ENCODE measurements around the gene GAPDHS. TPM values are rescaled to one million over a fixed set of nuclear protein-coding genes. Genes with fewer than 3 reads are reported as not detected.

GAPDHS gene
- total and polyA plus RNA-seq, 3 donors from 2014 or later = 123 to 363 (median 338) TPM

GRCh38 chr19:35585848-35586247 lies 52.6 kb downstream of the GAPDHS start, which contains the start of gene PMIS2:
Gene PMIS2, plus strand, starts transcription at chr19:35586173. Its CDS starts 87 bp downstream, at chr19:35586260.
- 23 to 31% methylated on average over 16 of the region's 16 CpGs for WGBS, 2 donors
- H3K27me3 ChIP-seq = no peaks in the 10 kb centered on the region
- intact Hi-C loops (cut with DNase I; ENCODE audit: low total_unique reads) = no loop called here
- H3K4me1 ChIP-seq = no peaks in the 10 kb centered on the region
- DNase-seq = peak; percentile 92
- peak within 1 kb of the TSS in 1 of 2 donors; percentile 23 for H3K4me3 ChIP-seq
- H3K27ac ChIP-seq = no peak within 1 kb of the TSS
- H3K36me3 ChIP-seq (ENCODE audit: low read depth, missing control alignments) = no peaks in the 10 kb centered on the region
- no peaks in the 10 kb centered on the region for H3K9me3 ChIP-seq
- no peak for TF ChIP-seq POLR2A (IDR thresholded peaks at IDR 0.05)
- TF ChIP-seq CTCF (IDR thresholded peaks at IDR 0.05) = no peak

- Histone ChIP-seq H3K9me3 (no peaks in the 10 kb centered on the region), H3K4me3 (no peak overlapping the region), H3K27ac (no peak overlapping the region), H3K27me3 (no peaks in the 10 kb centered on the region), H3K4me1 (no peaks in the 10 kb centered on the region), H3K36me3 (ENCODE audit: low read depth, missing control alignments) (no peaks in the 10 kb centered on the region)
- intact Hi-C loops (cut with DNase I; ENCODE audit: low total_unique reads) = no loop called here
- WGBS, 2 donors = 54 to 81% methylated on average over 1 of the region's 1 CpG
- TF ChIP-seq POLR2A (IDR thresholded peaks at IDR 0.05) (no peak), CTCF (IDR thresholded peaks at IDR 0.05) (no peak)
- DNase-seq = no peak
These were observed 54.1 kb downstream of the GAPDHS start for GRCh38 chr19:35587321-35587720.

- no peaks in the 10 kb centered on the region for H3K4me1 ChIP-seq
- H3K27me3 ChIP-seq = no peaks in the 10 kb centered on the region
- DNase-seq = no peak
- H3K9me3 ChIP-seq = no peaks in the 10 kb centered on the region
- 78 to 84% methylated on average over 3 of the region's 3 CpGs for WGBS, 2 donors
- no peak overlapping the region for H3K27ac ChIP-seq
- TF ChIP-seq POLR2A (IDR thresholded peaks at IDR 0.05) (no peak), CTCF (IDR thresholded peaks at IDR 0.05) (no peak)
- no peak overlapping the region for H3K4me3 ChIP-seq
- H3K36me3 ChIP-seq (ENCODE audit: low read depth, missing control alignments) = no peaks in the 10 kb centered on the region
- intact Hi-C loops (cut with DNase I; ENCODE audit: low total_unique reads) = no loop called here
These were observed 57.6 kb downstream of the GAPDHS start for GRCh38 chr19:35590875-35591274.

- 41 to 47% methylated on average over 8 of the region's 8 CpGs for WGBS, 2 donors
- Histone ChIP-seq H3K4me3 (no peak overlapping the region), H3K27ac (no peak overlapping the region), H3K36me3 (ENCODE audit: low read depth, missing control alignments) (no peaks in the 10 kb centered on the region), H3K4me1 (no peaks in the 10 kb centered on the region), H3K27me3 (no peaks in the 10 kb centered on the region), H3K9me3 (no peaks in the 10 kb centered on the region)
- intact Hi-C loops (cut with DNase I; ENCODE audit: low total_unique reads) = no loop called here
- peak; percentile 25 for DNase-seq
- TF ChIP-seq POLR2A (IDR thresholded peaks at IDR 0.05) = no peak
- TF ChIP-seq CTCF (IDR thresholded peaks at IDR 0.05) = peak in 2 of 3 experiments; percentile 26 to 30
These were observed 59.0 kb downstream of the GAPDHS start for GRCh38 chr19:35592226-35592625.

Other genes with a start within 250 kb of the GAPDHS start
- 10 to 100 TPM; 10.8 to 18.4 TPM for gene MAG, start 241.3 kb upstream of the GAPDHS start, total RNA-seq
- gene MAG, start 241.3 kb upstream of the GAPDHS start, polyA plus RNA-seq (ENCODE audit: insufficient read depth, low read depth, low replicate concordance) = 5.4 TPM
- gene CD22, start 204.3 kb upstream of the GAPDHS start, total RNA-seq = 10 to 100 TPM; 15.0 TPM
- 10.1 TPM for gene CD22, start 204.3 kb upstream of the GAPDHS start, polyA plus RNA-seq (ENCODE audit: insufficient read depth, low read depth, low replicate concordance)
- gene FFAR1, start 185.6 kb upstream of the GAPDHS start, total RNA-seq = under 1 TPM; 0.31 to 0.81 TPM
- 0.26 TPM for gene FFAR1, start 185.6 kb upstream of the GAPDHS start, polyA plus RNA-seq (ENCODE audit: insufficient read depth, low read depth, low replicate concordance)
- under 1 TPM; 0.25 to 0.47 TPM for gene FFAR3, start 175.0 kb upstream of the GAPDHS start, total RNA-seq
- gene FFAR3, start 175.0 kb upstream of the GAPDHS start, polyA plus RNA-seq (ENCODE audit: insufficient read depth, low read depth, low replicate concordance) = not detected
- not detected for gene GPR42, start 162.4 kb upstream of the GAPDHS start, total RNA-seq
- gene GPR42, start 162.4 kb upstream of the GAPDHS start, polyA plus RNA-seq (ENCODE audit: insufficient read depth, low read depth, low replicate concordance) = not detected
- not detected for gene FFAR2, start 85.2 kb upstream of the GAPDHS start, total RNA-seq
- 0.20 TPM for gene FFAR2, start 85.2 kb upstream of the GAPDHS start, polyA plus RNA-seq (ENCODE audit: insufficient read depth, low read depth, low replicate concordance)
- 1 to 10 TPM; 2.7 to 5.6 TPM for gene KRTDAP, start 43.0 kb upstream of the GAPDHS start, total RNA-seq
- 14.5 TPM for gene KRTDAP, start 43.0 kb upstream of the GAPDHS start, polyA plus RNA-seq (ENCODE audit: insufficient read depth, low read depth, low replicate concordance)
- gene DMKN, start 19.8 kb upstream of the GAPDHS start, total RNA-seq = 1 to 10 TPM; 5.8 to 7.9 TPM
- 24.0 TPM for gene DMKN, start 19.8 kb upstream of the GAPDHS start, polyA plus RNA-seq (ENCODE audit: insufficient read depth, low read depth, low replicate concordance)
- gene SBSN, start 5.1 kb upstream of the GAPDHS start, total RNA-seq = under 1 TPM; 0.16 to 0.19 TPM
- 0.47 TPM for gene SBSN, start 5.1 kb upstream of the GAPDHS start, polyA plus RNA-seq (ENCODE audit: insufficient read depth, low read depth, low replicate concordance)
- 100 to 1,000 TPM; 125 TPM for gene TMEM147, start 12.2 kb downstream of the GAPDHS start, total RNA-seq
- 146 TPM for gene TMEM147, start 12.2 kb downstream of the GAPDHS start, polyA plus RNA-seq (ENCODE audit: insufficient read depth, low read depth, low replicate concordance)
- 1 to 10 TPM in 1 of 2 donors, under 1 TPM in 1; 0.87 to 1.1 TPM for gene ATP4A, start 30.2 kb downstream of the GAPDHS start, total RNA-seq
- gene ATP4A, start 30.2 kb downstream of the GAPDHS start, polyA plus RNA-seq (ENCODE audit: insufficient read depth, low read depth, low replicate concordance) = 1.1 TPM
- under 1 TPM in 1 of 2 donors, not detected in 1; 0.74 TPM for gene PMIS2, start 52.7 kb downstream of the GAPDHS start, total RNA-seq
- 2.0 TPM for gene PMIS2, start 52.7 kb downstream of the GAPDHS start, polyA plus RNA-seq (ENCODE audit: insufficient read depth, low read depth, low replicate concordance)
- gene HAUS5, start 79.3 kb downstream of the GAPDHS start, total RNA-seq = 10 to 100 TPM; 25.5 to 33.9 TPM
- 24.4 TPM for gene HAUS5, start 79.3 kb downstream of the GAPDHS start, polyA plus RNA-seq (ENCODE audit: insufficient read depth, low read depth, low replicate concordance)
- gene RBM42, start 95.6 kb downstream of the GAPDHS start, total RNA-seq = 100 to 1,000 TPM; 105 to 109 TPM
- 64.2 TPM for gene RBM42, start 95.6 kb downstream of the GAPDHS start, polyA plus RNA-seq (ENCODE audit: insufficient read depth, low read depth, low replicate concordance)
- gene ETV2, start 108.3 kb downstream of the GAPDHS start, total RNA-seq = 10 to 100 TPM in 1 of 2 donors, 1 to 10 TPM in 1; 4.8 to 14.4 TPM
- 27.2 TPM for gene ETV2, start 108.3 kb downstream of the GAPDHS start, polyA plus RNA-seq (ENCODE audit: insufficient read depth, low read depth, low replicate concordance)
- gene COX6B1, start 114.9 kb downstream of the GAPDHS start, total RNA-seq = 100 to 1,000 TPM; 198 to 262 TPM
- gene COX6B1, start 114.9 kb downstream of the GAPDHS start, polyA plus RNA-seq (ENCODE audit: insufficient read depth, low read depth, low replicate concordance) = 322 TPM
- gene UPK1A, start 133.1 kb downstream of the GAPDHS start, total RNA-seq = under 1 TPM; 0.37 to 0.47 TPM
- gene UPK1A, start 133.1 kb downstream of the GAPDHS start, polyA plus RNA-seq (ENCODE audit: insufficient read depth, low read depth, low replicate concordance) = 1.0 TPM
- gene ZBTB32, start 171.1 kb downstream of the GAPDHS start, total RNA-seq = 10 to 100 TPM; 26.1 to 32.5 TPM
- gene ZBTB32, start 171.1 kb downstream of the GAPDHS start, polyA plus RNA-seq (ENCODE audit: insufficient read depth, low read depth, low replicate concordance) = 125 TPM
- gene KMT2B, start 184.5 kb downstream of the GAPDHS start, total RNA-seq = 100 to 1,000 TPM; 109 to 110 TPM
- 73.3 TPM for gene KMT2B, start 184.5 kb downstream of the GAPDHS start, polyA plus RNA-seq (ENCODE audit: insufficient read depth, low read depth, low replicate concordance)
- gene IGFLR1, start 209.0 kb downstream of the GAPDHS start, total RNA-seq = 10 to 100 TPM; 15.7 to 15.9 TPM
- 9.9 TPM for gene IGFLR1, start 209.0 kb downstream of the GAPDHS start, polyA plus RNA-seq (ENCODE audit: insufficient read depth, low read depth, low replicate concordance)
- 10 to 100 TPM; 47.2 to 49.6 TPM for gene U2AF1L4, start 212.0 kb downstream of the GAPDHS start, total RNA-seq
- gene U2AF1L4, start 212.0 kb downstream of the GAPDHS start, polyA plus RNA-seq (ENCODE audit: insufficient read depth, low read depth, low replicate concordance) = 45.3 TPM
- gene PSENEN, start 212.2 kb downstream of the GAPDHS start, total RNA-seq = 100 to 1,000 TPM; 100 to 121 TPM
- gene PSENEN, start 212.2 kb downstream of the GAPDHS start, polyA plus RNA-seq (ENCODE audit: insufficient read depth, low read depth, low replicate concordance) = 303 TPM
- gene LIN37, start 215.1 kb downstream of the GAPDHS start, total RNA-seq = 10 to 100 TPM; 30.2 TPM
- gene LIN37, start 215.1 kb downstream of the GAPDHS start, polyA plus RNA-seq (ENCODE audit: insufficient read depth, low read depth, low replicate concordance) = 24.8 TPM
- gene HSPB6, start 223.6 kb downstream of the GAPDHS start, total RNA-seq = 10 to 100 TPM; 50.9 to 57.1 TPM
- gene HSPB6, start 223.6 kb downstream of the GAPDHS start, polyA plus RNA-seq (ENCODE audit: insufficient read depth, low read depth, low replicate concordance) = 146 TPM
- gene PROSER3, start 224.7 kb downstream of the GAPDHS start, total RNA-seq = 10 to 100 TPM; 48.3 to 72.0 TPM
- gene PROSER3, start 224.7 kb downstream of the GAPDHS start, polyA plus RNA-seq (ENCODE audit: insufficient read depth, low read depth, low replicate concordance) = 75.9 TPM
- 100 to 1,000 TPM in 1 of 2 donors, 10 to 100 TPM in 1; 56.2 to 133 TPM for gene ARHGAP33, start 242.1 kb downstream of the GAPDHS start, total RNA-seq
- gene ARHGAP33, start 242.1 kb downstream of the GAPDHS start, polyA plus RNA-seq (ENCODE audit: insufficient read depth, low read depth, low replicate concordance) = 46.6 TPM

Measured in testis (tissue), 3 donors.